ENCODE measurements around the gene FAM13A. TPM values are rescaled to one million over a fixed set of nuclear protein-coding genes. Genes with fewer than 3 reads are reported as not detected.

Gene FAM13A
- total and polyA plus RNA-seq, 2 of the 8 experiments (the other 6 are each of a cell fraction or from before 2014, with no cell fraction given), result 7.1 to 16.5 TPM

GRCh38 chr4:88958080-88958479, 98.9 kb downstream of the FAM13A start:
- TF ChIP-seq CHD1 (IDR thresholded peaks at IDR 0.05; ENCODE audit: low read depth, low read length), result no peak
- no peak for TF ChIP-seq HDAC2 (IDR thresholded peaks at IDR 0.05; ENCODE audit: borderline replicate concordance in 1 of 2, low read depth in 2 of 2, low read length in 2 of 2)
- TF ChIP-seq GTF2F1 (IDR thresholded peaks at IDR 0.05; ENCODE audit: borderline replicate concordance, low read depth, low read length), result no peak
- TF ChIP-seq SIRT6 (IDR thresholded peaks at IDR 0.05; ENCODE audit: low read length), result no peak
- TF ChIP-seq SP2 (IDR thresholded peaks at IDR 0.05; ENCODE audit: low read length), result no peak
- no peak for TF ChIP-seq TCF12 (IDR thresholded peaks at IDR 0.05; ENCODE audit: low read depth, low read length)
- no peak for TF ChIP-seq EZH2 (IDR thresholded peaks at IDR 0.05; ENCODE audit: low read depth, low read length, severe bottlenecking)
- no peak for TF ChIP-seq KDM1A (IDR thresholded peaks at IDR 0.05; ENCODE audit: borderline replicate concordance, low read length)
- TF ChIP-seq RBBP5 (IDR thresholded peaks at IDR 0.05; ENCODE audit: borderline replicate concordance, low read depth, low read length), result no peak
- 77% methylated on average over 3 of the region's 3 CpGs; no CpG with 5 or more reads in 1 of the 2 experiments for WGBS, 2 experiments (ENCODE audit: extremely low coverage in 1 of 2, insufficient coverage in 1 of 2, insufficient read length in 1 of 2, insufficient replicate concordance in 2 of 2, low coverage in 1 of 2, low lambda C conversion rate in 2 of 2, missing lambda C conversion rate in 1 of 2)

More at GRCh38 chr4:88958080-88958479, 98.9 kb downstream of the FAM13A start:
- H3K79me1 ChIP-seq (ENCODE audit: low read depth, low read length), result no peaks in the 10 kb centered on the region
- 0 out of 2 replicates have a peak overlapping the region, but pooled peaks have one; percentile 75 for H2BK5ac ChIP-seq (ENCODE audit: low read depth, low read length)
- H3K79me2 ChIP-seq (ENCODE audit: control insufficient read depth in 1 of 2, insufficient read depth in 2 of 2, low read length in 2 of 2), result no peaks in the 10 kb centered on the region
- no peak overlapping the region for H3K56ac ChIP-seq (replicated peaks; ENCODE audit: insufficient read length, low read depth, low read length)
- H3K9ac ChIP-seq (replicated peaks in 1 of 4; ENCODE audit: extremely low read depth in 1 of 4, low read depth in 3 of 4, low read length in 3 of 4), result no peak overlapping the region
- no peak overlapping the region for H4K8ac ChIP-seq (ENCODE audit: extremely low read depth, insufficient read depth, low read length)
- no peaks in the 10 kb centered on the region for H3K23me2 ChIP-seq (ENCODE audit: low read depth, low read length)
- H3K27me3 ChIP-seq (replicated peaks in 1 of 4; ENCODE audit: control insufficient read depth in 3 of 4, extremely low read depth in 1 of 4, insufficient read depth in 3 of 4, low read length in 3 of 4), result no peaks in the 10 kb centered on the region
- DNase-seq (ENCODE audit: low read depth in 1 of 2, low spot score in 2 of 2), result no peak
- H3K4me3 ChIP-seq (ENCODE audit: extremely low read depth in 1 of 4, insufficient read depth in 2 of 4, low read depth in 3 of 4, low read length in 4 of 4), result no peak overlapping the region
- no peak overlapping the region; the same call in 1 of the 2 replicates for H2AK5ac ChIP-seq (ENCODE audit: low read depth, low read length)
- H3K36me3 ChIP-seq (ENCODE audit: control insufficient read depth in 2 of 4, insufficient read depth in 4 of 4, low read length in 3 of 4), result no peaks in the 10 kb centered on the region; a peak in 1 of 8 replicates
- H3K9me3 ChIP-seq (ENCODE audit: insufficient read depth in 2 of 2, low read depth in 1 of 2, low read length in 1 of 2), result peaks cover 6 to 12% of the 10 kb centered on the region in 2 experiments; a peak in 3 of 4 replicates
- H4K20me1 ChIP-seq (replicated peaks in 1 of 2; ENCODE audit: control insufficient read depth in 1 of 2, insufficient read depth in 2 of 2, low read length in 2 of 2), result peaks cover 0 to 2% of the 10 kb centered on the region in 2 experiments
- peaks cover 0 to 8% (median 4%) of the 10 kb centered on the region in 4 experiments; a peak in 5 of 7 replicates for H3K4me1 ChIP-seq (replicated peaks in 1 of 4; ENCODE audit: control insufficient read depth in 3 of 4, insufficient read depth in 4 of 4, low read length in 3 of 4)
- no peak overlapping the region for H3K23ac ChIP-seq (ENCODE audit: insufficient read length)
- POLR2A ChIA-PET (ENCODE audit: partially characterized antibody), result no interaction called here
- CTCF ChIA-PET (ENCODE audit: partially characterized antibody), result interaction anchor here (0.7 to 0.9 kb wide), 3 partner anchors 10 to 454 kb away, joined by 3 to 5 read pairs (median 3); no protein-coding TSS in a partner anchor
- no peak overlapping the region for H3K27ac ChIP-seq (ENCODE audit: low read depth, low read length)
- no peak overlapping the region for H2AFZ ChIP-seq (ENCODE audit: low read length)
- H4K5ac ChIP-seq (ENCODE audit: insufficient read length, low read depth, low read length), result no peak overlapping the region
- H2BK120ac ChIP-seq (replicated peaks; ENCODE audit: low read depth, low read length), result no peak overlapping the region
- H2BK20ac ChIP-seq (ENCODE audit: low read length), result no peak overlapping the region
- FAIRE-seq, result no peak
- H2BK15ac ChIP-seq (ENCODE audit: low read length), result no peak overlapping the region
- H3K4ac ChIP-seq (replicated peaks; ENCODE audit: insufficient read length, low read depth, low read length), result no peak overlapping the region
- H2BK12ac ChIP-seq (ENCODE audit: low read depth, low read length), result no peak overlapping the region
- H3K4me2 ChIP-seq (ENCODE audit: insufficient read depth in 1 of 2, low read depth in 2 of 2, low read length in 2 of 2), result no peak overlapping the region
- no peak overlapping the region for H3K18ac ChIP-seq (ENCODE audit: extremely low read depth, low read length)
- no peak overlapping the region for H3K14ac ChIP-seq (ENCODE audit: insufficient read length)
- no peak overlapping the region for H4K91ac ChIP-seq (replicated peaks; ENCODE audit: insufficient read length, low read length)

Measured in H1 (cell line).